Stimulated activated CD8-positive, alpha-beta memory T cell treated with anti-CD3 and anti-CD28 coated beads, Interleukin-4, amount 100 ng/mL, for 24 hours (primary cell): ENCODE results near the gene TUBB3.

Experiments
- DNase-seq: peaks from one replicate; pipeline ENCODE4 v3.0.0-alpha.2; 2020; ENCODE audit warnings: low read depth

The TUBB3 gene

GRCh38 chr16:89938175-89938885, 15.2 kb downstream of the TUBB3 start:
- no peak for DNase-seq

GRCh38 chr16:89944773-89945172, 21.6 kb downstream of the TUBB3 start:
- DNase-seq = no peak

- DNase-seq = no peak
Measured at GRCh38 chr16:89945654-89946053, 22.5 kb downstream of the TUBB3 start.

GRCh38 chr16:89946515-89946914, 23.4 kb downstream of the TUBB3 start:
- no peak for DNase-seq

GRCh38 chr16:89949121-89949742, 26.1 kb downstream of the TUBB3 start:
- DNase-seq = no peak

- DNase-seq = no peak
Measured at GRCh38 chr16:89949756-89950155, 26.6 kb downstream of the TUBB3 start.

- no peak for DNase-seq
Measured at GRCh38 chr16:89951509-89951908, 28.4 kb downstream of the TUBB3 start.

GRCh38 chr16:89952049-89952448, 28.9 kb downstream of the TUBB3 start:
- DNase-seq = no peak

- DNase-seq = no peak
Measured at GRCh38 chr16:89952551-89952950, 29.4 kb downstream of the TUBB3 start.

GRCh38 chr16:89953671-89954406, 30.7 kb downstream of the TUBB3 start:
- no peak for DNase-seq

- DNase-seq = no peak
Measured at GRCh38 chr16:89954462-89954861, 31.3 kb downstream of the TUBB3 start.

GRCh38 chr16:89955001-89955685, 32.0 kb downstream of the TUBB3 start:
- no peak for DNase-seq

GRCh38 chr16:89956505-89957215, 33.5 kb downstream of the TUBB3 start:
- DNase-seq = no peak

- no peak for DNase-seq
Measured at GRCh38 chr16:89957216-89957785, 34.2 kb downstream of the TUBB3 start.

- DNase-seq = no peak
Measured at GRCh38 chr16:89958068-89958467, 34.9 kb downstream of the TUBB3 start.

- no peak for DNase-seq
Measured at GRCh38 chr16:89958596-89958995, 35.5 kb downstream of the TUBB3 start.

- no peak for DNase-seq
Measured at GRCh38 chr16:89960966-89961365, 37.8 kb downstream of the TUBB3 start.

GRCh38 chr16:89961920-89962319, 38.8 kb downstream of the TUBB3 start:
- no peak for DNase-seq

- DNase-seq = no peak
Measured at GRCh38 chr16:89962754-89963498, 39.8 kb downstream of the TUBB3 start.

- no peak for DNase-seq
Measured at GRCh38 chr16:89964201-89964600, 41.1 kb downstream of the TUBB3 start.
